HL-60/S4 (cell line): ENCODE measurements around the gene TP53I3.
"Not testable (repeated sequence)": the region's sequence is repeated elsewhere in the genome, so short reads cannot be mapped to it uniquely, and the experiment has no call there.

ENCODE experiments used
- in situ Hi-C: fragments of 300-500 bp; cut with MboI; formaldehyde crosslinking; loops from 2 replicates; pipeline ENCODE4 v1.14.3; 2022; ENCODE audit warnings: low sequenced_read_pairs

Gene TP53I3

DNA sequence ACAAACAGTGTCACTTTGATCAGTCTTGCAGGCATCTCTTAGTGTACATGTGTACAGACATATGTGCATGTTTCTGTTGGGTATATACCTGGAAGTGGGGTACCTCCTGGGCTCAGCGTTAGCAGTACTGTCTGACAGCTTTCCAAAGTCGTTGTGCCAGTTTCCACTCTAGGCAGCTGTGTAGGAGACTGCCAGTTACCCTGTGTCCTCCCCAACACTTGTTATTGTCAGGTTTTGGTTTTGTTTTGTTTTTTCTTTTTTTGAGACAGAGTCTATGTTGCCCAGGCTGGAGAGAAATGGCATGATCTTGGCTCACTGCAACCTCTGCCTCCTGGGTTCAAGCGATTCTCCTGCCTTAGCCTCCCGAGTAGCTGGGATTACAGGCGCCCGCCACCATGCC, 28.9 kb downstream of the TP53I3 start:
- in situ Hi-C loops, result no loop called here

DNA sequence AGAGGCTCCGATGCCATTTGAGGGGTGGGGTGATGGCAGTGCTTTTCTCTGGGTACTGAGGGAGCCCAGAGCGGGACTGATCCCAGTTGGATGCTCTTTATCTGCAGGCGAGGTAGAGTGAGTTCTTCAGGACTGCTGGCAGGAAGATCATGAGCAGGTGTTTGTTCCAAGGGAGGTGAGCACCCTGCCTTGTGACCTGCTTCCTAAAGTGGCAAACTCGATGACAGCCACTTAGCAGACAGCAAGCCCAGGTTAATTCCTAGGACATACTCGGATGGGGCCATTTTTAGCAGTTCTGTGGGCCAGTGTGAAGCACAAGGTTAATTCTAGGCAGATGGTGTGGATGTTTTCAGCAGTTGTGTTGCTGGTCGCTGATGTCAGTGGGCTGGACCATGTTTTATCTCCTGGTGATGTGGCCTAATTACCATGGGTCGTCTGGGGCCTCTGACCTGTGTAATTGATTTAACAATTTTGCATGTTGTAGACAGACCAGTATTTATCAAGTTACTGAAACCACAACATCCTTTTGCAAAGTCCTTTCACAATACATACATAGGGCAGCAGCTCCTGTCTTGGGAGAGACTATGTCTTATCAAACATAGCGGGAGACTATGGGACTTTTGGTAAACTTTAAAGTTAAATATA, 30.1 kb downstream of the TP53I3 start:
- in situ Hi-C loops, result no loop called here

DNA sequence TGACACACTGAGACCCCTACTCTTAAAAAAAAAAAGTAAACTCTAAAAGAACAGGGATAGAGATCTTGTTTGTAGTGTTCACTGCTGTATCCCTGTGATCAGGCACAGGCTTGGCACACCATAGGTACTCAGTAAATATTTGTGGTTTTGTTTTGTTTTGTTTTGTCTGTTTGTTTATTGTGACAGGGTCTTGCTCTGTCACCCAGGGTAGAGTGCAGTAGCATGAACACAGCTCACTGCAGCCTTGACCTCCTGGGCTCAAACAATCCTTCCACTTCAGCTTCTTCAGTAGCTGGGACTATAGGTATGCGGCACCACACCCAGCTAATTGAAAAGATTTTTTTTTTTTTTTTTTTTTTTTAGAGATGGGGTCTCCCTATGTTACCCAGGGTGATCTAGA, 31.7 kb downstream of the TP53I3 start:
- in situ Hi-C loops, result no loop called here

DNA sequence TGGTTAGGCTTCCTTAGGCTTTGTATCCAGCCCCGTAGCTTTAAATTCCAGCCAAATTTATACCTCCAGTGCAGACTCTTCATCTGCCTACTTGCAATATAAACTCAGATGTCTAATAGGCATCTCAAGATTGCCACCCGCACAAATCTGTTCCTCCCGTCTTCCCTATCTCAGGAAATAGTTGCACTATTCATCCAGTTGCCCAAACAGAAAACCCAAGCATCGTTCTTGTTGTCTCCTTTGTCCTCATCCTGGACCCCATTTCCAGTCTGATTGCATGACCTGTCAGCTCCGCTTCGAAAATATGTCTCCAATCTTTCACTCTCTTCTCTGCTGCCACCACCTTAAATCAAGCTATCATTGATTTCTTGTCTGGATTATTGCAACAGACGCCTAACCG, 32.8 kb downstream of the TP53I3 start:
- in situ Hi-C loops, result no loop called here

DNA sequence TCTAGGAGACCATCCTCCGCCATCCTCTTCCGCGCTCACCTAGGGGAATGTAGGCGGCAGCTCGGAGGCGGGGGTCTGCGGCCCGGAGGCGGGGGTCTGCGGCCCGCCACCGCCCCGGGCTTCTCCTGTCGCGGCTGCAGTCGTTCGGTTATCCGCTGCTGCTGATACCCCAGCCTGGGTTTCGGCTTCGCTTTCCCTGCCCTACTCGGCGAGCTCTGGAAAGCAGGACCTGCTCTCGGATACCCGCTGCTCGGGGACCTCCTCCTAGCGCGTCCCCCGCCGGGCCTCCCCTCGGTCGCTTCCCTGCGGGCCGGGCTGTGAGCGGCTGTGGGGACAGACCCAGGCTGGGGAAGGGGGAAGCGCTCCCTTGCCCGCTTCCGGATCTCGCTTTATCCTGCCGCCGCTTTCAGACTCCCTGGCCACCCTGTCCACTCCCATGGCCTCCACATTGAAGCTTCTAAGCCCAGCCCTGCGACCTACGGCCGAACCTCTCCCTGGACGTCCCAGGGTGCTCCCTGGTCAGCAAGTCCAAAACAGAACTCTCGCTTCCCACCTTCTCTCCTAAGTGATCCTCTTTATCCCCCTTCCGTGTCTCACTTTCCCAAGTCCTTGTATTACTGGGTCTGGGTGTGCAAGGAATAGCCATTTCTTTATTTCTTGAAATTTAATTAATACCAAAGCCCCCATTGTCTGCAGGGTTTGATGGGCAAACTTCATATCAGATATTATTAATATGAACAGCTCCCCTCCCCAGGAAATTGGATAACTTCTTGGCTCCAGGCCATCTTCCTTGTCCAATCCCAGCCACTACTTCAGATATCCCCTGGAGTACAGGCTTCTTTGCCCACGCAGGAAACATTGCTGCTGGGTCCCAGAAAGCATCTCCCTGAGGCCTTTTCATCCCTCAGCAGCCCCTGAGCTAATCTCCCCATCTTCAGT, 34.3 kb downstream of the TP53I3 start:
- in situ Hi-C loops, result no loop called here

DNA sequence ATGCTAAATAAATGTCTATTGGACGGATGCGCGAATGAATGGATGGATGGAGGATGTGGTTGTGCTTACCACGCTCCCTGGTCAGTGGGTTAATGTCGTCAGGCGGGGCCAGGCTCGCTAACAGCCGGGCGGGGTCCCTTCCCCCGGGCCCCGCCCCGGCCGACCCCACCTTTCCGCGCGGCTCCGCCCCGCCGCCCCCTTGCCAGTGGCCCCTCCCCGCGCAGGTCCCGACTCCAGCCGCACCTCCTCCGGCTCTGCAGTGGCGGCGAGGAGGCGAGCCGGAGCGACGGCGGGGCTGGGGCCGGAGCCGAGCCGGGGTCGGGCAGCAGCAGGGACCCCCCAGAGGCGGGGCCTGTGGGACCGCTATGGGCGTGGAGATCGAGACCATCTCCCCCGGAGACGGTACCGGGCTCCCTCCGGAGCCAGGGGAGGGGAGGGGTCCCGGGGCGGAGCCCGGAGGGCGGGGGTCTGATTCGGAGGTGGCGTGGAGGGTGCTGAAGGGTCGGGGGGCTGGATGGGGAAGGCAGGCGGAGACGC, 35.1 kb downstream of the TP53I3 start, which contains the start of gene FKBP1B:
Gene FKBP1B (plus strand): TSS at position 257 of the 537 bp plus-strand sequence. CDS start 109 bp downstream, at position 366.
- in situ Hi-C loops, result no loop called here

DNA sequence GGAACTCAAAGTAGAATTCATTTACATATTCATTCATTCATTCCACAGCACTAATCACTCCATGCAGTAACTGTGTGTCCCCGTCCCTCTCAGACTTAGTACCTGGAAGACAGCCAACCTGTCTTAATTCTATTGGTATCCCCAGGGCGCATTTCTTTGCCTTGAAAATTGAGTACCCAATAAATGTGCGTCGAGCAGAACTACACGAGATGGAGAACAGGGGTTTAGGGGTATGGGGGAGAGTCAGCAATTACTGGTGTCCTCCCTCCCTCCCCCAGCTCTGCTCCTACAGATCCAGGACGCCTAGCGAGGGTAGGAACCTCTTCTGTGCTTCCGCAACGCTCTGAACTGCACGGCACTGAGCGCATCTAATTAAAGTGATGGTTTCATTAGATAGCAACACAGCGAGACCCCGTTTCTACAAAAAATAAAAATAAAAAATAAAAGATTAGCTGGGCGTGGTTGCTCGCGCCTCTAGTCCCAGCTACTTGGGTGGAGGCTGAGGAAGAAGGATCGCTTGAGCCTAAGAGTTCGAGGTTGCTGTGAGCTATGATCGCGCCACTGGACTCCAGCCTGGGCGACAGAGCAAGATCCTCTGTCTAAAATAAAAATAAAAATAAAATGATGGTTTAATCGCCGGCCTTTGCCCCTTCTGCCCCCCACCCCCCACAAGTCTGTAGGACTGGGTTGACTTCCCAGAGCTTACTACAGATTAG, 35.7 kb downstream of the TP53I3 start:
- in situ Hi-C loops, result no loop called here

DNA sequence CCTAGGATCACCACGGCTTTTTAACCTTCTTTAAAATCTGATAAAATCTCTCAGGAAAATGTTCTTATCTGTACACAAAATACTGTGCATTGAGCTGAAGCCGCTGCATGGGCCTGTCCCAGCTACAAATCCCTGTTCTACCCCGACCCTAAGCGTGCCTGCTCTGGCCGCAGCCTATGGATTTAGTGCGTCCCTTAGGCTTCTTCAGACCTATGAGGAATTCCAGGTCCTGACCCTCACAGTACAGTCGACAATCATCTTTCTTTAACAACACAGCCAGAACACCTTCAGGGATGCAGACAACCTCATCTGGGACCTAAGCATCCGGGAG, 37.0 kb downstream of the TP53I3 start:
- in situ Hi-C loops, result no loop called here

DNA sequence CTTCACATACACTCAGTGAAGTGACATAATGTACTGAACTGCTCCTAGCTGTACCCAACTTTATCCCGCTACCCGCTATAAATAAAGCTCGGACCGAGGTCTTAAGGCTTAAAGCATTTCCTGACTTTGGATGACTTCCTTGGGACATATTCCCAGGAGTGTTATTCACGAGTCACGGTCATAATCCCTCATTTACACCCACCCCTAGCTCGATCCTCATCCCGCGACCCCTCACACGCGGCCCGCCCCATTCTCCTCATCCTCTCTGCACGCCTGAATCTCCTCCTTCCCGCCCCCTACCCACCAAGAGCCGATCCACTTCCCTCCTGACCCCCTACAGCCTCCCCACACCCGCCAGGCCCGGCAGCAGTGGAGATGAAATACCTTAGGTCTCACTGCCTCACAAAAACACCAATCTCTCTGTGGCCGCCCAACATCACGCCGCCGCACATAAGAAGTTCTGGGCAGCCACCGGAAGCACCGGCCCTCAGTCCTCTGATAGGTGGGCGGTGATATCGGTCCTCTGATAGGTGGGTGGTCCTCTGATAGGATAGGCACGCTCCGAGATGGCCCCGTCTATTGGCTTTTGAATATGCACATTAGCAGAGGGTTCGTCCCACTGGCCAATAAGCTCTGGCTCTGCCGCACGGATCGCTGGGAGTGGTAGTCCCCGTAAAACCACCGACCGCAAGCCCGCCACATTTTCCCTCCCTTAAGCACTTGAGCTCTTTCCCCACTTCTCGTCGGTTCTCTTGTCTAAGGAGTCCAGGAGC, 37.5 kb downstream of the TP53I3 start, which contains the start of gene WDCP:
Gene WDCP (minus strand): TSS at position 462 of the 773 bp plus-strand sequence. CDS start 7,897 bp downstream, outside the sequence.
- in situ Hi-C loops, result no loop called here

DNA sequence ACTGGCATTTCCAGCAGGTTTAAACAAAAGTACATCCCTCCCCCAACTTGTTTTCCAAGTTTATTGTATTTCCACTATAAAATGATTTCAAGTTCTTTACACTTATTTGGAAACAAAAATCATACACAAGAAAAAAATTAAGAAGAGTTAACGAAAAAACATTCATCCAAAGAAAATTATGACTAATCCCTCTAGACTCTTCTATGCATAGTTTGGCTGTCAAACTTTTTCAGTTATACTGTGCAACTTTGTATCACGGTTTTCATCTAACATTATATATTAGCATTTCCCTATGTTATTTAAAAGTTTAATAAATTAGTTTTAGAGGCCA, 38.1 kb downstream of the TP53I3 start:
- in situ Hi-C loops, result no loop called here

DNA sequence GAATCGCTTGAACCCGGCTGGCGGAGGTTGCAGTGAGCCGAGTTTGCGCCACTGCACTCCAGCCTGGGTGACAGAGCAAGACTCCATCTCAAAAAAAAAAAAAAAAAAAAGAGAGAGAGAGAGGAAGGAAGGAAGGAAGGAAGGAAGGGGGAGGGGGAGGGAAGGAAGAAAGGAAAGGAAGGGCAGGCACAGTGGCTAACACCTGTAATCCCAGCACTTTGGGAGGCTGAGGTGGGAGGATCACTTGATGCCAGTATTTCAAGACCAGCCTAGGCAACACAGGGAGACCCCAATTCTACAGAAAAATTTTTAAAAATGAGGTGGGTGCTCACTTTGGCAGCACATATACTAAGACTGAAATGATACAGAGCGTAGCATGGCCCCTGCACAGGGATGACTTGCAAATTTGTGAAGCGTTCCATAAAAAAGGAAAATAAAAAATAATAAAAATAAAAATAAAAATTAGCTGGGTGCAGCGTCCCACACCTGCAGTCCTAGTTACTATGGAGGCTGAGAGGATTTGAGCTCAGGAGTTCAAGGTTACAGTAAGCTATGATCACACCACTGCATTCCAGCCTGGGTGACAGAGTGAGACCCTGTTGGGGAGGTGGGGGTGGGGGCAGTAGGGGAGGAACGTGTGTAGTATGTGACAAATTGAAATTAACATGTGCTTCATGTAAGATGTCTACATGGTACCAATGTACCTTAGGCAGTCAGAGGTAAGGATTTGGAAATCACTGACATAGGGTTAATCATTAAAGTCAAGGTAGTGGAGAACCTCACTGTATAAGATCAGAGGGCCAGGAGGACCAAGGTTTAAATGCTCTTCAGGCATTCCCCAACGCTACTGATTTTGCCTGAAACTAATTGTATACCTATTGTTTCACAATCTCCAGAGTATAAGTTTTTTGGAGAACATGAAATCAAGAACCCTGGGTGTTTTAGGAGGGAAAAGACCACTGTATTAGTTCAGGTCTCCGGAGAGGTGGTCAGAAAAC, 38.8 kb downstream of the TP53I3 start:
- in situ Hi-C loops, result no loop called here

DNA sequence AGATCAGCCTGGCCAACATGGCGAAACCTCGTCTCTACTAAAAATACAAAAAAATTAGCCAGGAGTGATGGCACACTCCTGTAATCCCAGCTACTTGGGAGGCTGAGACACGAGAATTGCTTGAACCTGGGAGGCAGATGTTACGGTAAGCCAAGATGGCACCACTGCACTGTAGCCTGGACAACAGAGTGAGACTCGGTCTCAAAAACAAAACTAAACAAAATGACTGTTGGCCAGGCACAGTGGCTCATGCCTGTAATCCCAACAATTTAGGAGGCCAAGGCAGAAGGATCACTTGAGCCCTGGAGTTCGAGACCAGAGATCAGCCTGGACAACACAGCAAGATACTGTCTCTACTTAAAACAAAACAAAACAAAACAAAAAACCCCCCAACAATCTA, 41.5 kb downstream of the TP53I3 start:
- in situ Hi-C loops, result not testable (repeated sequence)

DNA sequence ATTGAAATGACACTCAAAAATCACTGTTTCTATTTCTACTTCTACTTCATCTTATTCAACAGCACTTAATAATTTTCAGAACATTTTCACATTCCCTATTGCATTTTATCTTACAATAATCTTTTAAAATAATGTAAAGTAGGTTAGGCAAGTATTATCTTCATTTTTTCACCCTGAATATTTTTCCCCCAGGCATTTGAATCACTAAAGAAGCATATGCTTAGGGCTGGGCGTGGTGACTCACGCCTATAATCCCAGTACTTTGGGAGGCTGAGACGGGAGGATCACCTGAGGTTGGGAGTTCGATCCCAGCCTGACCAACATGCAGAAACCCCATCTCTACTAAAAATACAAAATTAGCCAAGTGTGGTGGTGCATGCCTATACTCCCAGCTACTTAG, 44.1 kb downstream of the TP53I3 start:
- in situ Hi-C loops, result no loop called here

DNA sequence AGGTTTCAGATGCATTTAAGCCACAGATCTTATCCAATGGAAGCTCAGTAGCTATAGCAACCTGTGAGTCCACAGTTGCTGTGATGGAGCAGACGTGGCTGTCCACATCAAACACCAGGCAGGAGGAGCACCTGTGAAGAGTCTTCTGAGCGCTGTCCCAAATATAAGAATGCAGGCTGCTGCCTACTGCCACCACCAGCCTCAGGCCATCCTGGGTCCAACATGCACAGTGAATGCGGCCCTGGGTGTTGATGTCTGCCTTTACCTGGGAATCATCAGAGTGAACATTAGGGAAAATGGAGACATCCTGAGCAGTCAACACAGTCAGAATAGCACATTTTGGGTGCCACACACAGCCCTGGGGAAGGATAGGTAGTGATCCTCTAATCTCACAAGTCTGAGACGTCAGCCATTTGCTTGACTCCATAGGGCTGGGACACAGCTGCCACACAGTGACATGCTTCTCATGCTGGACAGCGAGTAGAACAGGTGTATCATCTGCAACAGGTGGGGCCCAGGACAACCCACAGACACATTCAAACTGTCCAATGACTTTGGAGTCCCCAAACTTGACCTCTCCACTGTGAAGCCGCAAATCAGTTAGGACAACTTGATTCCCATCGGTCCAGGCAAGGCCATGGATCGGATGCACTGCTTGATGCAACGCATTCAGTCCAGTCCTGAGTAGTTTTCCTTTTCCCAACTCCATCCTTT, 45.7 kb downstream of the TP53I3 start:
- in situ Hi-C loops, result no loop called here
